Neural cell (in vitro differentiated cells): ENCODE data around the gene LRRC14B.
"Not testable (repeated sequence)": the region's sequence is repeated elsewhere in the genome, so short reads cannot be mapped to it uniquely, and the experiment has no call there.

Source experiments
- RAD21 ChIP-seq: fragments of 450-650 bp; conservative IDR thresholded peaks from 2 replicates; pipeline ENCODE4 v1.6.1; 2014; ENCODE audit warnings: antibody characterized with exemption, mild to moderate bottlenecking, moderate library complexity
- REST ChIP-seq: IDR thresholded peaks from 2 replicates; pipeline ENCODE4 v1.6.1; 2012; ENCODE audit warnings: borderline replicate concordance
- TF ChIP-seq, protein P1 (sequence below): fragments of 450-650 bp; IDR thresholded peaks from 2 replicates; pipeline ENCODE4 v1.5.1; 2014; ENCODE audit warnings: antibody characterized with exemption, mild to moderate bottlenecking, moderate library complexity; ENCODE audit not compliant: poor library complexity, severe bottlenecking

GRCh38 chr5:197031-197430 is 5.7 kb downstream of the LRRC14B start:
- TF ChIP-seq, protein P1, sequence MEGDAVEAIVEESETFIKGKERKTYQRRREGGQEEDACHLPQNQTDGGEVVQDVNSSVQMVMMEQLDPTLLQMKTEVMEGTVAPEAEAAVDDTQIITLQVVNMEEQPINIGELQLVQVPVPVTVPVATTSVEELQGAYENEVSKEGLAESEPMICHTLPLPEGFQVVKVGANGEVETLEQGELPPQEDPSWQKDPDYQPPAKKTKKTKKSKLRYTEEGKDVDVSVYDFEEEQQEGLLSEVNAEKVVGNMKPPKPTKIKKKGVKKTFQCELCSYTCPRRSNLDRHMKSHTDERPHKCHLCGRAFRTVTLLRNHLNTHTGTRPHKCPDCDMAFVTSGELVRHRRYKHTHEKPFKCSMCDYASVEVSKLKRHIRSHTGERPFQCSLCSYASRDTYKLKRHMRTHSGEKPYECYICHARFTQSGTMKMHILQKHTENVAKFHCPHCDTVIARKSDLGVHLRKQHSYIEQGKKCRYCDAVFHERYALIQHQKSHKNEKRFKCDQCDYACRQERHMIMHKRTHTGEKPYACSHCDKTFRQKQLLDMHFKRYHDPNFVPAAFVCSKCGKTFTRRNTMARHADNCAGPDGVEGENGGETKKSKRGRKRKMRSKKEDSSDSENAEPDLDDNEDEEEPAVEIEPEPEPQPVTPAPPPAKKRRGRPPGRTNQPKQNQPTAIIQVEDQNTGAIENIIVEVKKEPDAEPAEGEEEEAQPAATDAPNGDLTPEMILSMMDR: not testable (repeated sequence)
- TF ChIP-seq REST, RAD21: not testable (repeated sequence)
